Occipital lobe (tissue), 2 donors: Measurements from ENCODE around the gene DPH5. TPM values are rescaled to one million over a fixed set of nuclear protein-coding genes. Genes with fewer than 3 reads are reported as not detected.
"Not testable (repeated sequence)": the region's sequence is repeated elsewhere in the genome, so short reads cannot be mapped to it uniquely, and the experiment has no call there.

ENCODE experiments used
- DNase-seq: peaks from one replicate; lab custom pipeline; 2025; lab: John Stamatoyannopoulos, UW
- total RNA-seq: library from RNA; depleted of rRNA; stranded (reverse); fragments of >200 nt; gene quantifications from one replicate; pipeline ENCODE4 v1.2.3, GENCODE V29; 2014

Gene DPH5
- total RNA-seq, 1 donor from 2014 or later, result 41.3 TPM

- DNase-seq, result not testable (repeated sequence)
Observed at GRCh38 chr1:101032129-101032528, 6.5 kb upstream of the DPH5 start.

GRCh38 chr1:101030881-101031280 lies 5.3 kb upstream of the DPH5 start:
- DNase-seq, result no peak

GRCh38 chr1:101029184-101029583 lies 3.6 kb upstream of the DPH5 start:
- no peak for DNase-seq

- no peak for DNase-seq
Observed at GRCh38 chr1:101028466-101028865, 2.9 kb upstream of the DPH5 start.

GRCh38 chr1:101027194-101027772 lies 1.7 kb upstream of the DPH5 start:
- no peak for DNase-seq

GRCh38 chr1:101026430-101026788 lies 825 bp upstream of the DPH5 start:
- no peak for DNase-seq

- peak; percentile 39 for DNase-seq
Observed at GRCh38 chr1:101025283-101025656, 314 bp downstream of the DPH5 start.

- DNase-seq, result no peak
Observed at GRCh38 chr1:101022294-101022693, 3.3 kb downstream of the DPH5 start.

- no peak for DNase-seq
Observed at GRCh38 chr1:101017448-101017847, 8.1 kb downstream of the DPH5 start.

GRCh38 chr1:101013776-101014175 lies 11.8 kb downstream of the DPH5 start:
- no peak for DNase-seq

- no peak for DNase-seq
Observed at GRCh38 chr1:101008229-101008834, 17.3 kb downstream of the DPH5 start.

- DNase-seq, result no peak
Observed at GRCh38 chr1:101006553-101006952, 19.0 kb downstream of the DPH5 start.

- no peak for DNase-seq
Observed at GRCh38 chr1:101005871-101006270, 19.7 kb downstream of the DPH5 start.

GRCh38 chr1:101005183-101005582 lies 20.4 kb downstream of the DPH5 start:
- no peak for DNase-seq

GRCh38 chr1:101004670-101005069 lies 20.9 kb downstream of the DPH5 start:
- DNase-seq, result no peak

GRCh38 chr1:101004061-101004460 lies 21.5 kb downstream of the DPH5 start:
- no peak for DNase-seq

GRCh38 chr1:101003012-101003650 lies 22.5 kb downstream of the DPH5 start:
- DNase-seq, result no peak

- DNase-seq, result no peak
Observed at GRCh38 chr1:101002551-101002950, 23.0 kb downstream of the DPH5 start.

- no peak for DNase-seq
Observed at GRCh38 chr1:101000131-101000873, 25.3 kb downstream of the DPH5 start.

GRCh38 chr1:100998426-100998825 lies 27.2 kb downstream of the DPH5 start:
- no peak for DNase-seq

- DNase-seq, result no peak
Observed at GRCh38 chr1:100995198-100995988, 30.2 kb downstream of the DPH5 start.
